ENCODE results near the gene POLR2B. TPM values are rescaled to one million over a fixed set of nuclear protein-coding genes. Genes with fewer than 3 reads are reported as not detected.
"Not testable (repeated sequence)": the region's sequence is repeated elsewhere in the genome, so short reads cannot be mapped to it uniquely, and the experiment has no call there.

The POLR2B gene
- total RNA-seq, 1 donor from 2014 or later: 129 TPM

DNA sequence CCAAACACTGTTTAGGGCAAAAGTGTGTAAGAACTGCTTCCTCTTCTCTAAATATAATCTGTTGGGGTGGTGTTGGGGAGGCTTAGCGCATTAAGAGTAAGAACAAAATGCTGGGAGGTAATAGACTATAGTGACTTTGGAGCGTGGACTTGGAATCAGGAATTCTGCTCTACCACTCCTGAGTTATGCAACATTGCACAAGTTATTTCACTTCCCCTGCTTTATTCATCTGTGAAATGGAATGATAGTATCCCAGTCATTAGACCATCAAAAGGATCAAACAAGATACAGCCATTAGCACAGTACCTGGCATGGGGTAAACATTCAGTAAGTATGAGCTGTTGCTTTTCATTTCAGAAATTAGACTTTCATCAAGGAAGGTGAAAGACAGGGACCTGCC is 72.8 kb downstream of the POLR2B start:
- no peak for TF ChIP-seq CTCF (conservative IDR thresholded peaks at IDR 0.05)
- no peak overlapping the region for H3K4me3 Mint-ChIP-seq
- no peaks in the 10 kb centered on the region for H3K36me3 Mint-ChIP-seq (ENCODE audit: low read depth)
- H3K9me3 Mint-ChIP-seq: peaks cover 2% of the 10 kb centered on the region
- H3K4me1 Mint-ChIP-seq: peaks cover 9% of the 10 kb centered on the region
- no peak for DNase-seq (ENCODE audit: low read depth, low spot score)
- peaks cover 7% of the 10 kb centered on the region for H3K27me3 Mint-ChIP-seq (ENCODE audit: low read depth)
- H3K27ac Mint-ChIP-seq (ENCODE audit: unreplicated experiment): no peak overlapping the region

DNA sequence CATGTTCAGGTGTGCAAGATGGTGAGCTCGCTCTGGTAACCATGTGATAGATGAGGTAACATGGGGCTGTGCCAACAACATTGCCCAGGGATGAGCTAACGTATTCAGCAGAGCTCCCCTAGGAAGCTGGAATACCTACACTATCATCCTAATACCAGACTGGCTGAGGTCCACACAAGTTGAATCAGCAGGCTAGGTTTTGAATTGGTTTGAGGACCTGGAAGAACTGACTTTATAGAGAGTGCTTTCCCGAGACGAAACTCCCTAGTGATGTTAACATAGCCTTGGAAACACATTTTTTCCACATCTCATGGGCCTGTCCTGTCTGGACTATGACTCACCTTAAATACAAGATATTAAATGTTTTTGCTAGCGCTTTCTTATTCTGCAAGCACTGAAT is 74.8 kb downstream of the POLR2B start:
- peaks cover 9% of the 10 kb centered on the region for H3K4me1 Mint-ChIP-seq
- no peak for TF ChIP-seq CTCF (conservative IDR thresholded peaks at IDR 0.05)
- no peaks in the 10 kb centered on the region for H3K9me3 Mint-ChIP-seq
- no peak for DNase-seq (ENCODE audit: low read depth, low spot score)
- no peak overlapping the region for H3K4me3 Mint-ChIP-seq
- peaks cover 7% of the 10 kb centered on the region for H3K27me3 Mint-ChIP-seq (ENCODE audit: low read depth)
- H3K36me3 Mint-ChIP-seq (ENCODE audit: low read depth): no peaks in the 10 kb centered on the region
- no peak overlapping the region for H3K27ac Mint-ChIP-seq (ENCODE audit: unreplicated experiment)

- Mint-ChIP-seq H3K27ac (ENCODE audit: unreplicated experiment) (no peak overlapping the region), H3K9me3 (peaks cover 6% of the 10 kb centered on the region), H3K27me3 (ENCODE audit: low read depth) (peaks cover 7% of the 10 kb centered on the region), H3K4me1 (peaks cover 9% of the 10 kb centered on the region), H3K36me3 (ENCODE audit: low read depth) (no peaks in the 10 kb centered on the region), H3K4me3 (no peak overlapping the region)
- no peak for TF ChIP-seq CTCF (conservative IDR thresholded peaks at IDR 0.05)
- DNase-seq (ENCODE audit: low read depth, low spot score): no peak
Measured at GRCh38 chr4:57055886-57056285, 77.2 kb downstream of the POLR2B start.

- no peak overlapping the region for H3K4me3 Mint-ChIP-seq
- peaks cover 12% of the 10 kb centered on the region for H3K4me1 Mint-ChIP-seq
- H3K36me3 Mint-ChIP-seq (ENCODE audit: low read depth): no peaks in the 10 kb centered on the region
- peaks cover 2% of the 10 kb centered on the region for H3K27me3 Mint-ChIP-seq (ENCODE audit: low read depth)
- no peak for TF ChIP-seq CTCF (conservative IDR thresholded peaks at IDR 0.05)
- no peak for DNase-seq (ENCODE audit: low read depth, low spot score)
- no peak overlapping the region for H3K27ac Mint-ChIP-seq (ENCODE audit: unreplicated experiment)
- H3K9me3 Mint-ChIP-seq: peaks cover 6% of the 10 kb centered on the region
Measured at GRCh38 chr4:57059890-57060716, 81.4 kb downstream of the POLR2B start.

GRCh38 chr4:57060717-57061067 is 82.0 kb downstream of the POLR2B start:
- not testable (repeated sequence) for DNase-seq (ENCODE audit: low read depth, low spot score); H3K9me3 Mint-ChIP-seq; H3K27me3 Mint-ChIP-seq (ENCODE audit: low read depth); H3K36me3 Mint-ChIP-seq (ENCODE audit: low read depth); H3K4me3 Mint-ChIP-seq; H3K27ac Mint-ChIP-seq (ENCODE audit: unreplicated experiment)
- peaks cover 11% of the 10 kb centered on the region for H3K4me1 Mint-ChIP-seq

GRCh38 chr4:57061395-57061794 is 82.7 kb downstream of the POLR2B start:
- Mint-ChIP-seq H3K4me3 (no peak overlapping the region), H3K27me3 (ENCODE audit: low read depth) (no peaks in the 10 kb centered on the region), H3K4me1 (peaks cover 4% of the 10 kb centered on the region), H3K36me3 (ENCODE audit: low read depth) (no peaks in the 10 kb centered on the region), H3K27ac (ENCODE audit: unreplicated experiment) (no peak overlapping the region), H3K9me3 (peaks cover 6% of the 10 kb centered on the region)
- no peak for TF ChIP-seq CTCF (conservative IDR thresholded peaks at IDR 0.05)
- no peak for DNase-seq (ENCODE audit: low read depth, low spot score)

Measured in neural crest cell (in vitro differentiated cells).